DMS153 treated with DMSO at 0.1 percent for 48 hours (cell line): ENCODE data around the gene NTRK2.
A peak's percentile ranks its signal among the peaks of the same experiment; 100 is the strongest.

Source experiments
- DNase-seq: peaks from one replicate; lab custom pipeline; 2025; ENCODE audit not compliant: unreplicated experiment; lab: John Stamatoyannopoulos, UW

NTRK2 gene

DNA sequence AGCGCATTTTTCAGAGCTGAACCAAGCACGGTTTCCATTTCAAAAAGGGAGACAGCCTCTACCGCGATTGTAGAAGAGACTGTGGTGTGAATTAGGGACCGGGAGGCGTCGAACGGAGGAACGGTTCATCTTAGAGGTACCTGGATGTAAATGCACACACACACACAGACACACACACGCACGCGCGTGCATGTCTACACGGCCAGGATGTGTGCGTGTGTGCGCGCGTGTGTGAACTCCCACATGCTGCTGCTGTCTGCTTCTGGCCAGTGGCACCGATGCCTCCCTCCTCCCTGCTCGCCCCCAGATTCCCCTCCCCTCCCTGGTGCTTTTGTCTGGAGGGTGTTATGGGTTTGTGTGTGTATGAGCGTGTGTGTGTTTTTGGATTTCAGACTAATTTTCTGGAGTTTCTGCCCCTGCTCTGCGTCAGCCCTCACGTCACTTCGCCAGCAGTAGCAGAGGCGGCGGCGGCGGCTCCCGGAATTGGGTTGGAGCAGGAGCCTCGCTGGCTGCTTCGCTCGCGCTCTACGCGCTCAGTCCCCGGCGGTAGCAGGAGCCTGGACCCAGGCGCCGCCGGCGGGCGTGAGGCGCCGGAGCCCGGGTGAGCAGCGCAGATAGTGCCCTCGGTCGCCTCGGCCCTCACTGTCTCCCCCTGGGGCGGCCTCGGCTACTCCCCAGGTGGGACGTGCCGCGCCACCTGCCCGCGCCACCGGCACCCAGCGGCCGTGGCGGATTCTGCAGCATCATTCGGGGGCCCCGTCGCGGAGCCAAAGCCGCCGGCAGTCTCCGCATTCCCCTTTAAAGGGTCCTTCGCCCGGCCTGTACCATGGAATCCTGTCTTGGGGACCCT is at the start of gene NTRK2:
NTRK2 (plus strand) TSS at position 442 of the 850 bp plus-strand sequence. CDS start 1,020 bp downstream, outside the sequence.
- peak; percentile 28 for DNase-seq

DNA sequence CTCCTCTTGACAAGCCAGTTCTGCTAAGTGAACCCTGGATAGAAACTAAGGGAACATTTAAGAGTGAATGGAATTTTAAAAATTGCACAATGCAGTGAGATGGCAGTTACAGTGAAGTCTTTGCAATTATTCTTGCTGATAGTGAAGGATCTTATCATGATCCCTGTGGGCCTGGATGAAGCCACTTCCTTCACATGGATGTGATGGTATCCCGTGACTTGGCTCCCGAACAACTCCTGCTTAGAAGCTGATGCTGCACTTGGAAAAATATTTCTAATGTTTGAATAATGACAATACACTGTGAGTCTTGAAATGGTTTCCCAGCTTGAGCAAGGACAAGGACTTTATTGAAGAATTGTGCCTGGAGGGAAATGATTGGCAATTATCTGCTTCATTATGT is 49.2 kb upstream of the NTRK2 start:
- no peak for DNase-seq

DNA sequence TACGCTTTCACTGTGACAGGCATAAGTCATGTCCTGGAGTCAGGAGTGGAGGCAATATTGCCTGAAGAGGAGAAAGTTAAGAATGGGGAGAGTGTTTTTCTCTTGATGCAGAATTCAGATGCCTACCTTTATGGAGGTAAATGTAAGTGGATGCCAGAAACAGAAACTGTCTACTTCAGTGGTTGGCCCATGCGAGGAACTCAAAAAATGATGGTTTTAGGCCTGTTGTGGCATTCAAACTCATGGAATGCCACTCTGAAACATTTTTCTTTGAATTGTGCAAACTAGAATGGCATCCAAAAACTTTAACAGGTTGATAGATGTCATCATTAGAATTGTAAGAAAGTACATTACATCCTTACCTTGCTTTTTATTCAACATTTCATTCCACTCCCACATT is 47.7 kb upstream of the NTRK2 start:
- DNase-seq, result no peak

DNA sequence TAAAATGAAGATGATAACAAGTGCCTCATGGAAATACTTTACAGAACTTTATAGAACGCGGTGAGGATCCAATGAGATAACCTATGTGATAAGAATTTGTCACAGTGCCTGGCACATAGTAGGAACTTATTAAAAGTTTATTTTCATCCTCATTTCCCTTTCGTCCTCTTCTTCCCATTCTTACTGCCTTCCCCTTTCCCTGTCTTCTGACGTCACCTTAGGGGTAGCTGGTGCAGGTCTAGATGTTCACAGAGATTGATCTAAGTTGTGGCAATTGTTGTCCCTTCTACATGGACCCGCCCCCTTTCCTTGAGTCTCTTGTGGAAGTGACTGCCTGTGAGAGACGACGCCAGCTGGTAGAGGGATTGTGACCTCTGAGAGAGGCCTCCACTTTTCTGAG is 46.5 kb upstream of the NTRK2 start:
- no peak for DNase-seq

DNA sequence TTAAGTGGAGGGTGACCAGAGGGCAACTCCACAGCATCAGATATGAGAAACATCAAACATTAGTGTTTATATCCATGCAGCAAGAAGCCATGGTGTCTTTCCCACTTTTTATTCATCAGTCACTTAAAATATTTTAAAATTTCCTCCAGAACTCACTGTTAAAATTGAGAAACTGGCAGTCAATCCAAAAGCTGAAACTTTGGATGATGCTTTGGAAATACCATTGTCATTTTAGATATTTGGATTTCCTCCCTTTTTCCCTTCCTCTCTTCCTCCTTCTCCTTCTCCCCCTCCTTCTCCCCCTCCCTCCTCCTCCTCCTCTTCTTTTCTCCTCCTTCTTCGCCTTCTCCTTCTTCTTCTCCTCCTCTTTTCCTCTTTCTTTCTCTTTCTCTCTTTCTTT is 33.1 kb upstream of the NTRK2 start:
- DNase-seq, result no peak

DNA sequence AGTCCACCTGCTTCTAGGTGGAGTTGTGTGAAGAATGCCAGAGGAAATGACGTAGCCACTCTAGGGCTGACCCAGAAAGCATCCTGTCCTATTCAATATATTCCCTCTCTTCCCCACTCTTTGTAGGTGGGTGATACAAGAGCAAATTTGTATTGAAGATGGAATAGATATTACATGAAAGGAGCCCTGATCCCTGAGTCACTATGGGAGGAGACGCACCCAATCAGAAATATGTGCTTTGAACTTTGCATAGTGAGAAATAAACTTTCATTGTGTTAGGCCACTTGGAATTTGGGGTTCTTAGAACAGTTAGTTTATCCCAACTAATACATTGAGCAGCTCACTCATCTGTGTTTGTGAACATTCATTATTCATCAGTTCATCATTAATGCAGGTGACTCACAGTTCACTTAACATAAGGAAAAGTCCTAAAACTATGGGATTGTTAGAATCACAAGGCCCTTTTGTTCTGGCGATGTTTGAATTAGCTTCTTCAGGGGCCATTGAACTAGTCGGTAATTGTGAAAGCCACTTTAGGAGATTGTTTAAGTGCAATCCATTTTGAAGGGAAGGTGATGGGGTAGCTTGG is 26.9 kb upstream of the NTRK2 start:
- no peak for DNase-seq

DNA sequence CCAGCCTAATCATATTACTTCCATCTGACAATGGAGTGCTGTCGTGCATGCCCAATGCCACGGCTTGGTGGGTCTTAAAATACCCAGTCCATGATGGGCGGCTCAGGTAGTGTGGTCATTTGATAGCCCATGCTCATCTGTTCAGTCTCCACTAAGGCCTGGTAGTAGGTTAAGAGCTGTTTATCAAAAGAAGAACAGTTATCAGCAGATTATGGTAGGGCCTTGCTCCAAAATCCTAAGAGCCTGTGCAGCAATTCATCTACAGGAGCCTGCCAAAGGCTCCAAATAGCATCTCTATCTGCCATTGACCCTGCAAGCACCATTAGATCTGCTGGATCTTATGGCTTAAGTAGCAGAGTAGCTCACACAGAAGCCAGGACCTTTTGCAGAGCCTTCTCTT is 21.8 kb upstream of the NTRK2 start:
- no peak for DNase-seq

DNA sequence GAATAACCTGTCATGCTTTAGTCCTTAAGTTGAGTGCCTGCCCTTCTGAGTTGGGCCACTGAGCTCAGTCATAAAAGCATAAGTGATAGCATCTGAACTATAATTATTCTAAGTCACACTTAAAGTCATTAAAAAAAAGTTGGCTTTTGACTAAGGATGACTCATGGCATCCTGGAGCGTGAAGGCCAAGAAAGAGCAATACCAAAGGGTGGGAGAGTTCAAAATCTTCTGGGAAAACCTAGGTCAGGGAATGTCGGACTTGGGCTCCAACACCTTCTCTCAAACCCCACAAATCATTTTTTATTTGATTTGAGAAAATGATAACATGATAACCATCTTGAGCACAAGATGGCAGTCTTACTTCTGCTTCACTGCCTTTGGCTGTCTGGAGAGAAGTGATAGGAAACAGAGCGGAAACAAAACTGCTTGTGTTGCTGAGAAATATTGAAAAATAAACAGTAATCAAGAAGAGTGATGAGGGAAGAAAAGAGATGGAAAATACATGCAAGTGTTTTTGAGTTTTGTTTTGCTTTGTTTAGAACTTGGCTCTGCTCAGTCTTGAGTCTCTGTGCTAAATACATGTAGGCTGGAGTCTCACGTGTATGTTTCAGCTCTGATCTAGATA is 16.9 kb upstream of the NTRK2 start:
- DNase-seq, result no peak

DNA sequence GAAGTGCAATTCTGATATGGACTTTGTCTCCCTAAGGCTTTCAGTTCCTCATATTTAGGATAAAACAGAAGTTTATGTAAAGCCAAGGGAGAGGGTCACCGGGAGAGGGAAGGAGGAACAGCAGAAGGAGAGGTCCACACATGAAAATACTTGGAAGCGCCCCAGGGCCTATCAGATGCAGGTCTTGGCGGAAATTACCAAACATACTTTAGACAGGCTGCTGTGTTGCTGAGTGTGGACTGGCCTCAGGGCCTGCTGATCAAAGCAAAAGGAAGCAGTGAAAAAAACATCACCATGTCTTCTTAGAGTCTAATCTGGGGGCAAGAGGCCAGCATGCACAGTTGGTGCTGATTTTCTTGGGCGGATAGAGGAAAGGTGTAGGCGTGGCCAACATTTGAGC is 14.1 kb upstream of the NTRK2 start:
- no peak for DNase-seq

DNA sequence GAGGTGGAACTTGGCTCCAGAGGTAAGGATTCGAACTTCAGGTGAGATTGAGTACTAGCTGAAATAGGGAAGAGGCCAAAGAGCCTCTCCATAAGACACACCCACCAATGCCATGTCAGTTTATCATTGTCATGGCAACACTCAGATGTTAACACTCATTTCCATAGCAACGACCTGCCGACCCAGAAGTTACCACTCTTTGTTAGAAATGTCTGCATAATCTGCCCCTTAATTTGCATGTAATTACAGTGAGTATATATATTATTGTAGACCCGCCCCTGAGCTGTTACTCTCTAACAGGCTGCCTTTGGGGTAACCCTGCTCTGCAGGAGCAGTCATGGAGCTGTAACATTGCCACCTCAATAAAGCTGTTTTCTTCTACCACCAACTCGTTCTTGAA is 10.2 kb upstream of the NTRK2 start:
- no peak for DNase-seq

DNA sequence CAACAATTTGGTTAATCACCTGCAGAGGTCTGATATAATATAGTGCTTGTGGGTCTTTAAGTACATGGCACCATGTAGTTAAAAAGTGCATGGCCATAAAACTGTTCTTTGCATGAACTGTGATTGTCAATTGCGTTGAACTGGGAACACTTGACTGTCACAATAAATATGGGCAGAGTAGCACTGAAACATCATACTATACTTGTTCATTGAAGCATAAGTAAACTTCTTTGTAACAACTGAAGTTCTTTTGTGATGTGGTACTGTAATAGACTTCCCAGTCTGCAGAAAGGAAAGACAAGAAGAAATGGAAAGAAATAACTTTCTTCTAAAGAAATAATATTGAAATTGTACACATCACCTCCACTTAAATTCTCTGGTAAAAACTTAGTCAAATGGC is 9.8 kb upstream of the NTRK2 start:
- no peak for DNase-seq

DNA sequence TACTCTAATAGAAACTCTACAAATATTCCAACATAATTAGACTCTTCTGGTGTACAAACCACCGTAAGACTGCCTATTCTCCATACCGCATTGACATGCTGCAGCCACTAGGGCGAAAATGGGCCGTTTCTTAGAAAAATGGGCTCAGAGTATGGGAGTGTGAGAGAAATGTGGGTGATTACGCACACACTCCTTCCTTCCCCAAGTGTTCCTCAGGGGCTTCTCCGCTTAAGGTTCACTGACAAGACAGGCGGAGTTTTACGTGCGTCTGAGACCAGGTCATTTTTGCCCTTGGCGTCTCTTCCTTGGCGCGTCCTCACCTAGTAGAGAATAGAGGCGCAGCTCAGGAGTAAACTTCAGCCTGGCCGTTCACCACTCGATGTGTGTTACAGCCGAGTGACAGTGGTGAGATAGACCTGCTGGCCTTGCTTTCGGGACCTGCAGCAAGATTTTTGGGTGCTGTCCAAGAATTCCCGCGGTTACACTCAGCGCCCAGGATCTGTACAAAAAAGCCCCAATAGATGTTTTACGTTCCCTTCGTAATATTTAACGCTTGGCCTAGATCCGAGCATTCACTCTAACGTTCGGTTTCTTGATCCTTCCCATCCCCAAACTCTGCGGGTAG is 1.8 kb upstream of the NTRK2 start:
- DNase-seq, result peak; percentile 9

DNA sequence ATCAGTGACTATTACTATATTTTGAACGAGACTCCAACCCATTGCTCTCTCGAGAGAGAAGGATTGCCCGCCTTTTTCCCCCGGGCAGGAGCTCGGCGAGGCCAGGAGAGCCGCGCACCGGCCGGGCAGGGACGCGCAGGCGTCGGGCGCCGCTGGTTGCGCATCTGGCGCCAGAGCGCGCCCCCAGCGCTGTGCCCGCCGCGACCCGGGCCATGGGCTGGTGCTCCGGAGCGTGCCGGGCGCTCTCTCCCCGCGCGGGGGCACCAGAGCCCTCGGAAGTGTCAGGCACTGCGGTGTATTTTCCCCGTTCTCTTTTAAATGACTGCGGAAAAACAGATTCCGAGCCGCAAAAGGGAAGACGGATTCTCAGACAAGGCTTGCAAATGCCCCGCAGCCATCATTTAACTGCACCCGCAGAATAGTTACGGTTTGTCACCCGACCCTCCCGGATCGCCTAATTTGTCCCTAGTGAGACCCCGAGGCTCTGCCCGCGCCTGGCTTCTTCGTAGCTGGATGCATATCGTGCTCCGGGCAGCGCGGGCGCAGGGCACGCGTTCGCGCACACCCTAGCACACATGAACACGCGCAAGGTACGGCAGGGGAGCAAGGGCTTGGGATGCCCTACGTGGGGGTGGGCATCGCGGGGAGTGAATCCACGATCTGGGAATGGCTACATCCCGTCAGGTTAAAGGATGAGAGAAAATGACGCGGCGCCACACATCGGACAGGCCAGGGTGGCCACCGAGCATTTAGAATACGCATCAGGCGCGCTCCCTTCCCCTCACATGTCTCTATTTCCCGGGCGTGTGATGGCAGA is 1.1 kb upstream of the NTRK2 start:
- peak; percentile 74 for DNase-seq

DNA sequence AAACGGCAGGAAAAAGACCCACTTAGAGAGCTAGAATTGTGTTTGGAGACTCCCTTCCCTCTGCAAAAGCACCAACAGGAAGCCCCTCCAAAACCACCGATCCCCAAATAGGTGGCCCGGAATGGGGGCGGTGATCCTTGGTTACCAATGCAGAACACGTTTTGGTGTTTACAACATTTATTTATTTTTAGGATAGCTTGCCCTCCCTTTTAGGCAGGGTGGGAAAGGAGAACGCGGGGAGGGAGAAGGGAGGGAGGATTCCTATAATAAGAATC is 579 bp upstream of the NTRK2 start:
- no peak for DNase-seq

DNA sequence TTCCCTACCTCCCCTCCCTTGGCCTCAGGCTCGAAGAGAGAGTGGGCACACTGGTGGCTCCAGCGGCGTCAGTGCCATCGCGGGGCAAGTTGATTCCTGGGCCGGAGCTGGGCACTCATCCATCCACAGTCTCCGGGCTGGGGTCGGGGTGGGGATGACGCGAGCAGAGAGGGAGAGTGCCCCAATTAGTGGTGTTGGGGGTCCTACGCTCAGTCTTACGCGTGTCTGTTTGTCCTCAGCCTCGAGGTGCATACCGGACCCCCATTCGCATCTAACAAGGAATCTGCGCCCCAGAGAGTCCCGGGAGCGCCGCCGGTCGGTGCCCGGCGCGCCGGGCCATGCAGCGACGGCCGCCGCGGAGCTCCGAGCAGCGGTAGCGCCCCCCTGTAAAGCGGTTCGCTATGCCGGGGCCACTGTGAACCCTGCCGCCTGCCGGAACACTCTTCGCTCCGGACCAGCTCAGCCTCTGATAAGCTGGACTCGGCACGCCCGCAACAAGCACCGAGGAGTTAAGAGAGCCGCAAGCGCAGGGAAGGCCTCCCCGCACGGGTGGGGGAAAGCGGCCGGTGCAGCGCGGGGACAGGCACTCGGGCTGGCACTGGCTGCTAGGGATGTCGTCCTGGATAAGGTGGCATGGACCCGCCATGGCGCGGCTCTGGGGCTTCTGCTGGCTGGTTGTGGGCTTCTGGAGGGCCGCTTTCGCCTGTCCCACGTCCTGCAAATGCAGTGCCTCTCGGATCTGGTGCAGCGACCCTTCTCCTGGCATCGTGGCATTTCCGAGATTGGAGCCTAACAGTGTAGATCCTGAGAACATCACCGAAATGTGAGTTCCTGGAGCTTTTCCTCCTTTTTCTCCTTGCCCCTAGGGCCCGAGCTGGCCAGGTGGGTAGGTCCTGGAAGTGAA is 861 bp downstream of the NTRK2 start:
- no peak for DNase-seq

DNA sequence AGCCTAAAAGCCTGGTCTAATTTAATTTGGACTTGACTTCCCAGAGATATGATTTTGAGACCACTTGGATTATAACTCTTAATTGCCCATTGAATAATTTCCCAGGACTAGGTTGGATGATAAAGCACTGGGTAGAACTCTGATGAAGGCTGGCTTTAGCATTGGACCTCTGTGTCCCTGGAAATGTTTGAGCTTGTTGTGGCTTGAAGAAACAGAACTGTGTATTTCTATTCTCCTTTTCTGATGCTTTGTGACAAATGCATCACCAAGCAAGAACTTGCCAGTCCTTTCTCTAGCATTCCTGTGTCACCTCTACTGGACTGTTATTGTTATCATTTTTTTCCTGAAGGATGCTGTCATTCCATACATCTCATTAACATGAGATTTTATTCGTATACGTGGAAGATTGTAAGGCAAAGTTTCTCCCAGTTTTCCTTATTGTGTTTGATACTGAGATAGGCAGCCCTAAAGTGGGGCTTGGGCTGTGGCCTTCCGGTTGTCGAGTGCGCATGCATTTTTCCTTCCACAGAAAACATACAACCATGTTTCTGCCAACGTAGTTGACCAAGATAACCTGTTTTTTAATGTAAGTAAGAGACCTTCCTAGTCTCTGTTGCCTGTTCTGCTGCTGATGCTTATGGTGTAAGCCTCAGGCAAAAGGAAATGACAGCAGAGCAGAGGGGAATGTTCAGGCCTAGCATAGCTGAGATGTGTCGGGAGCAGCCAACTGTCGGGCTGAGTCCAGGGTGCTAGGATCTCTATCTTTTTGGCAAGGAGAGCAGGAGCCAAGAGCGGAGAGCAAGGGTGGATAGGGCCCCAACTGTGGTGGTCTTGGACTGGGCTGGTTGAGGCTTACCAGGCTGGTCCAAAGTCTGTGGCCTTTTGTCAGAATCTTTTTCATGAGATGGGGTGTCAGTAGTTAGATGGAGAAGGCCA is 2.3 kb downstream of the NTRK2 start:
- no peak for DNase-seq

DNA sequence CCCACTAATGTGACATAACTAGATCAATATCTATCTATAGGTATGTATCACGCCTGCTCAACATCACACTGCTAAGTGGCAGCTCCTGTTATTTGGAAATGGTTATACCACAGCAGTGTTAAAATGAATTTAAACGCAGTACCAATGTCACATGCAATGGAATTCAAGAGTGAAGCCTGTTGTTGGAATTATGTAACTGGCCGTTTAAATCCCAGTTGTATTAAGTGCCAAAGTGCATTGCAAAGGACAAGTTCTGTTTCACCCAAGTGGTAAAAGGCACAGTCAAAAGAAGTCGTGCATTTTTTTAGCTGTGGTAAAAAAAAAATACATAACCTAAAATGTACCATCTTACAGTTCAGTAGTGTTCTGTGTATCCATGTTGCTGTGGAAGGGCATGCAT is 4.3 kb downstream of the NTRK2 start:
- DNase-seq, result no peak

DNA sequence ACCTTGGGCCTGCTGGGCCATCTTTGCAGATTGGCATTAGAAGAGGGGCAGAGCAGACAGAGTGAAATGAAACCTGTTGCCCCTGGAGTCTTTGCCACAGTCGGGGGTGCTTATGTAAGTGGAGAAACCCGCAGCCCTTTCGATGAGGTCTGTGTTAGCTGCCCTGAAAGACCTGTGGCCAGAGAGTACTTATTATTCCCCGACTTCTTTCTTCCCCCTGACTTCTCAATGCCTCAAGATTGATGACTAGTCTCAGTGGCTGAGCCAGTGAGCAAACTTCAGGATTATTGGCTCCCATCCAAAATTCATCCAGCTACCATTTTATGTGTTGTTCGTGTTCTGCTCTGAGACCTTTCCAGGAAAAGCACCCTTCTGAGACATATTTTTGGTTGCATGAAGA is 7.6 kb downstream of the NTRK2 start:
- DNase-seq, result no peak

DNA sequence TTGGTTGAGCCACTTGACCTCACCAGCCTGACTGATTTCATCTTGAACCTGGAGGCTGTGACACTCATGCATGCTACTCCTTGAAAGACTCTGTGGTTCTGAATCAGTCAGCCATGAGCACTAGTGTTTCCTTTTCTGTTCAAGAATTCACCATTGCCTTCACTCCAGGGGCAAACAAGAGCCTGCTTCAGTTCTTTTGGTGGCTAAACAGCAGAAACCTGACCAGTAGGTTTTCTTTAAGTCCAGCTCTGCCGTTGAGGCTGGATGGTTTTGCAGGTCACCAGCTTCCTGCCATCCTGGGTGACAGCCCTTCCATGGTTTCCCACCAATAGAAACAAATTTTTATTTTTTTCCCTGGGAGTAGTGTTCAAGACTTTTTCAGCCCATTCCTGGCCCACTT is 10.0 kb downstream of the NTRK2 start:
- no peak for DNase-seq
